Dendritic cell treated with granulocyte-macrophage colony-stimulating factor and Interleukin-4, amounts not matched to agents 40 ng/mL and 50 ng/mL, for 4 days (primary cell): ENCODE data around the gene CENATAC.
A peak's percentile ranks its signal among the peaks of the same experiment; 100 is the strongest.
"Not testable (repeated sequence)": the region's sequence is repeated elsewhere in the genome, so short reads cannot be mapped to it uniquely, and the experiment has no call there.

Experiments used
- H3K27ac Mint-ChIP-seq: one replicate; pipeline ENCODE4 v1.8.0; 2022; ENCODE audit warnings: mild to moderate bottlenecking, mixed read lengths
- H3K27me3 Mint-ChIP-seq: one replicate; pipeline ENCODE4 v1.8.0; 2022; ENCODE audit warnings: mild to moderate bottlenecking, mixed read lengths
- H3K36me3 Mint-ChIP-seq: one replicate; pipeline ENCODE4 v1.8.0; 2022; ENCODE audit warnings: low read depth, mixed read lengths
- H3K4me1 Mint-ChIP-seq: one replicate; pipeline ENCODE4 v1.8.0; 2022; ENCODE audit warnings: low read depth, mixed read lengths
- H3K4me3 Mint-ChIP-seq: one replicate; pipeline ENCODE4 v1.8.0; 2022; ENCODE audit warnings: mild to moderate bottlenecking, moderate library complexity, mixed read lengths
- H3K9me3 Mint-ChIP-seq: one replicate; pipeline ENCODE4 v1.8.0; 2022; ENCODE audit warnings: mixed read lengths
- intact Hi-C: fragments of 100-400 bp; cut with micrococcal nuclease; formaldehyde crosslinking; loops from one replicate; pipeline ENCODE4 v1.15.0; 2022

Gene CENATAC

GRCh38 chr11:118975771-118976709 is 21.9 kb upstream of the CENATAC start:
- Mint-ChIP-seq H3K27me3 (peaks cover 27% of the 10 kb centered on the region), H3K9me3 (no peaks in the 10 kb centered on the region), H3K4me1 (peaks cover 23% of the 10 kb centered on the region), H3K36me3 (no peaks in the 10 kb centered on the region), H3K27ac (no peak overlapping the region), H3K4me3 (no peak overlapping the region)
- intact Hi-C loops, result no loop called here

GRCh38 chr11:118979434-118979833 is 18.5 kb upstream of the CENATAC start:
- H3K27ac Mint-ChIP-seq, result peak overlapping the region; percentile 51
- peaks cover 24% of the 10 kb centered on the region for H3K4me1 Mint-ChIP-seq
- intact Hi-C loops, result no loop called here

GRCh38 chr11:118980191-118980881 is 17.6 kb upstream of the CENATAC start:
- Mint-ChIP-seq H3K36me3 (no peaks in the 10 kb centered on the region), H3K27me3 (peaks cover 5% of the 10 kb centered on the region), H3K27ac (peak overlapping the region; percentile 51), H3K4me3 (peak overlapping the region; percentile 50), H3K4me1 (peaks cover 24% of the 10 kb centered on the region), H3K9me3 (no peaks in the 10 kb centered on the region)
- intact Hi-C loops, result no loop called here

More at GRCh38 chr11:118979434-118979833, 18.5 kb upstream of the CENATAC start:
- Mint-ChIP-seq H3K27me3 (peaks cover 11% of the 10 kb centered on the region), H3K9me3 (no peaks in the 10 kb centered on the region), H3K36me3 (no peaks in the 10 kb centered on the region), H3K4me3 (no peak overlapping the region)

- H3K27me3 Mint-ChIP-seq, H3K36me3 Mint-ChIP-seq, H3K9me3 Mint-ChIP-seq, H3K4me3 Mint-ChIP-seq, intact Hi-C loops, H3K27ac Mint-ChIP-seq: not testable (repeated sequence)
- H3K4me1 Mint-ChIP-seq, result peaks cover 18% of the 10 kb centered on the region
These were observed 13.6 kb upstream of the CENATAC start for GRCh38 chr11:118984337-118984736.

GRCh38 chr11:118984825-118985224 is 13.1 kb upstream of the CENATAC start:
- no peaks in the 10 kb centered on the region for H3K9me3 Mint-ChIP-seq
- intact Hi-C loops, result no loop called here
- H3K4me1 Mint-ChIP-seq, result peaks cover 13% of the 10 kb centered on the region
- H3K4me3 Mint-ChIP-seq, result no peak overlapping the region
- peaks cover 2% of the 10 kb centered on the region for H3K27me3 Mint-ChIP-seq
- no peak overlapping the region for H3K27ac Mint-ChIP-seq
- H3K36me3 Mint-ChIP-seq, result no peaks in the 10 kb centered on the region

GRCh38 chr11:118988280-118988679 is 9.7 kb upstream of the CENATAC start:
- H3K27me3 Mint-ChIP-seq, result peaks cover 2% of the 10 kb centered on the region
- intact Hi-C loops, result no loop called here
- H3K4me1 Mint-ChIP-seq, result no peaks in the 10 kb centered on the region
- no peak overlapping the region for H3K27ac Mint-ChIP-seq
- no peak overlapping the region for H3K4me3 Mint-ChIP-seq
- peaks cover 8% of the 10 kb centered on the region for H3K36me3 Mint-ChIP-seq
- H3K9me3 Mint-ChIP-seq, result no peaks in the 10 kb centered on the region

GRCh38 chr11:118991486-118992038 is 6.4 kb upstream of the CENATAC start:
- H3K27ac Mint-ChIP-seq, H3K4me3 Mint-ChIP-seq, H3K36me3 Mint-ChIP-seq, H3K27me3 Mint-ChIP-seq, H3K4me1 Mint-ChIP-seq, intact Hi-C loops, H3K9me3 Mint-ChIP-seq: not testable (repeated sequence)

- H3K4me3 Mint-ChIP-seq, result peak overlapping the region; percentile 100
- no peaks in the 10 kb centered on the region for H3K27me3 Mint-ChIP-seq
- intact Hi-C loops, result loop anchor here (2.0 kb wide), 1 partner anchor 60 kb away; the partner anchor contains the start of gene HYOU1
- H3K27ac Mint-ChIP-seq, result peak overlapping the region; percentile 98
- H3K36me3 Mint-ChIP-seq, result peaks cover 46% of the 10 kb centered on the region
- H3K4me1 Mint-ChIP-seq, result peaks cover 36% of the 10 kb centered on the region
- H3K9me3 Mint-ChIP-seq, result no peaks in the 10 kb centered on the region
These were observed 862 bp upstream of the CENATAC start for GRCh38 chr11:118996926-118997626.

- Mint-ChIP-seq H3K9me3 (no peaks in the 10 kb centered on the region), H3K4me1 (peaks cover 36% of the 10 kb centered on the region), H3K27ac (peak overlapping the region; percentile 98), H3K27me3 (no peaks in the 10 kb centered on the region), H3K36me3 (peaks cover 57% of the 10 kb centered on the region), H3K4me3 (peak overlapping the region; percentile 100)
- intact Hi-C loops, result loop anchor here (1.0 kb wide), 2 partner anchors 20 to 32 kb away; partner anchors contain the start of genes RPS25, SLC37A4 and TRAPPC4
These were observed 415 bp downstream of the CENATAC start for GRCh38 chr11:118998388-118998717.

- H3K27ac Mint-ChIP-seq, result peak overlapping the region; percentile 98
- H3K4me1 Mint-ChIP-seq, result peaks cover 36% of the 10 kb centered on the region
- no peaks in the 10 kb centered on the region for H3K9me3 Mint-ChIP-seq
- intact Hi-C loops, result loop anchor here (1.0 kb wide), 2 partner anchors 19 to 31 kb away; partner anchors contain the start of genes RPS25, SLC37A4 and TRAPPC4
- peaks cover 62% of the 10 kb centered on the region for H3K36me3 Mint-ChIP-seq
- peak overlapping the region; percentile 100 for H3K4me3 Mint-ChIP-seq
- H3K27me3 Mint-ChIP-seq, result no peaks in the 10 kb centered on the region
These were observed 884 bp downstream of the CENATAC start for GRCh38 chr11:118998822-118999221.

- no peak overlapping the region for H3K4me3 Mint-ChIP-seq
- H3K4me1 Mint-ChIP-seq, result peaks cover 36% of the 10 kb centered on the region
- H3K36me3 Mint-ChIP-seq, result peaks cover 83% of the 10 kb centered on the region
- no peaks in the 10 kb centered on the region for H3K27me3 Mint-ChIP-seq
- intact Hi-C loops, result no loop called here
- H3K9me3 Mint-ChIP-seq, result no peaks in the 10 kb centered on the region
- no peak overlapping the region for H3K27ac Mint-ChIP-seq
These were observed 3.0 kb downstream of the CENATAC start for GRCh38 chr11:119000906-119001305.

- no peak overlapping the region for H3K4me3 Mint-ChIP-seq
- no peaks in the 10 kb centered on the region for H3K27me3 Mint-ChIP-seq
- H3K9me3 Mint-ChIP-seq, result no peaks in the 10 kb centered on the region
- intact Hi-C loops, result no loop called here
- H3K27ac Mint-ChIP-seq, result no peak overlapping the region
- peaks cover 100% of the 10 kb centered on the region for H3K36me3 Mint-ChIP-seq
- H3K4me1 Mint-ChIP-seq, result no peaks in the 10 kb centered on the region
These were observed 8.7 kb downstream of the CENATAC start for GRCh38 chr11:119006656-119007055.

- Mint-ChIP-seq H3K9me3 (no peaks in the 10 kb centered on the region), H3K4me1 (peaks cover 14% of the 10 kb centered on the region), H3K4me3 (no peak overlapping the region), H3K36me3 (peaks cover 100% of the 10 kb centered on the region), H3K27me3 (no peaks in the 10 kb centered on the region), H3K27ac (no peak overlapping the region)
- intact Hi-C loops, result no loop called here
These were observed 13.6 kb downstream of the CENATAC start for GRCh38 chr11:119011476-119012053.
